Endothelial cell of umbilical vein (primary cell): ENCODE data around the gene TCIRG1. TPM values are rescaled to one million over a fixed set of nuclear protein-coding genes. Genes with fewer than 3 reads are reported as not detected.

ENCODE experiments used
- BruUV-seq: library from RNA; stranded (reverse); fragments of 400-500 nt; replicated peaks from 2 replicates; lab custom pipeline; 2021; lab: Mats Ljungman, UMichigan
- CTCF ChIA-PET: fragments of 300-600, 350-600 bp; sonication (Branson Sonifier 250); formaldehyde crosslinking; loops from one replicate; lab custom pipeline; 2021; ENCODE audit warnings: antibody characterized with exemption, inconsistent platforms; lab: Charles Lee
- POLR2A ChIA-PET: fragments of 300-600, 350-600 bp; sonication (Branson Sonifier 250); formaldehyde crosslinking; loops from one replicate; lab custom pipeline; 2021; ENCODE audit warnings: antibody characterized with exemption, inconsistent platforms; lab: Charles Lee
- DNase-seq: peaks from one replicate; pipeline ENCODE4 v3.0.0-alpha.2; 2011; ENCODE audit warnings: low read depth, low spot score
- FAIRE-seq: peaks from 2 replicates; lab custom pipeline; 2011; peaks lifted over from hg19 to GRCh38; lab: Jason Lieb, UNC
- H2AFZ ChIP-seq: 2 replicates; pipeline ENCODE4 v1.6.0; 2012; ENCODE audit warnings: low read depth, low read length, control low read depth, inconsistent platforms
- H3K27ac ChIP-seq: 2 replicates; pipeline ENCODE4 v1.5.1; 2011; ENCODE audit warnings: low read depth, mild to moderate bottlenecking, control low read depth, low read length, moderate library complexity; ENCODE audit not compliant: insufficient read depth
- H3K27me3 ChIP-seq, 2 experiments: 2 replicates each; pipeline versions ENCODE4 v1.6.0 to v1.6.1; 2011; ENCODE audit warnings: low read length in 2 of 2, mixed read lengths in 1 of 2; ENCODE audit not compliant: control insufficient read depth in 2 of 2, insufficient read depth in 2 of 2
- H3K36me3 ChIP-seq, 2 experiments: 2 replicates in 1 of 2; 3 replicates in 1 of 2; pipeline ENCODE4 v1.5.1; 2011; ENCODE audit warnings: low read length in 2 of 2, mild to moderate bottlenecking in 1 of 2, moderate library complexity in 1 of 2; ENCODE audit not compliant: control insufficient read depth in 2 of 2, insufficient read depth in 2 of 2; ENCODE audit errors: extremely low read depth in 1 of 2
- H3K4me1 ChIP-seq: 3 replicates; pipeline ENCODE4 v1.5.1; 2011; ENCODE audit warnings: mild to moderate bottlenecking, low read length; ENCODE audit not compliant: control insufficient read depth, insufficient read depth; ENCODE audit errors: extremely low read depth
- H3K4me2 ChIP-seq: 2 replicates; pipeline ENCODE4 v1.6.1; 2011; ENCODE audit warnings: low read length, control low read depth, mixed read lengths; ENCODE audit not compliant: insufficient read depth
- H3K4me3 ChIP-seq, 3 experiments: fragments of 200-600 bp in 1 of 3; sonication (generic), shearing (Covaris generic) in 1 of 3; replicated peaks in 1 of 3; 2 replicates each; pipeline ENCODE4 v1.5.1; 2011 to 2016; ENCODE audit warnings: control low read depth in 3 of 3, low read length in 3 of 3, mild to moderate bottlenecking in 2 of 3, inconsistent platforms in 1 of 3, low read depth in 1 of 3, moderate library complexity in 1 of 3; ENCODE audit not compliant: insufficient read depth in 1 of 3
- H3K79me2 ChIP-seq: 2 replicates; pipeline ENCODE4 v1.6.0; 2012; ENCODE audit warnings: low read length, inconsistent platforms; ENCODE audit not compliant: control insufficient read depth, insufficient read depth
- H3K9ac ChIP-seq: replicated peaks from 2 replicates; pipeline ENCODE3; 2011; ENCODE audit warnings: low read length, control low read depth; ENCODE audit not compliant: insufficient read depth; ENCODE audit errors: extremely low read depth
- H3K9me1 ChIP-seq: replicated peaks from 3 replicates; pipeline ENCODE4 v1.6.0; 2011; ENCODE audit warnings: mild to moderate bottlenecking, low read length; ENCODE audit not compliant: control insufficient read depth, insufficient read depth; ENCODE audit errors: extremely low read depth
- H3K9me3 ChIP-seq: replicated peaks from 2 replicates; pipeline ENCODE4 v1.5.1; 2012; ENCODE audit warnings: low read length, inconsistent platforms; ENCODE audit not compliant: control insufficient read depth, insufficient read depth
- H4K20me1 ChIP-seq: replicated peaks from 2 replicates; pipeline ENCODE3; 2011; ENCODE audit warnings: mild to moderate bottlenecking, low read length; ENCODE audit not compliant: control insufficient read depth, insufficient read depth; ENCODE audit errors: extremely low read depth
- CTCF ChIP-seq, 2 donors: IDR thresholded peaks; 1 replicate in 1 of 2; 2 replicates in 1 of 2; pipeline ENCODE4 v1.5.1; 2011; ENCODE audit warnings: low read length in 2 of 2, mild to moderate bottlenecking in 2 of 2, moderate library complexity in 2 of 2, control low read depth in 1 of 2, inconsistent platforms in 1 of 2, low read depth in 1 of 2; ENCODE audit not compliant: insufficient read depth in 1 of 2; ENCODE audit errors: extremely low read depth in 1 of 2
- EZH2 ChIP-seq: IDR thresholded peaks from 2 replicates; pipeline ENCODE4 v1.6.1; 2012; ENCODE audit warnings: borderline replicate concordance, low read depth, mild to moderate bottlenecking, moderate library complexity, low read length, inconsistent platforms; ENCODE audit not compliant: severe bottlenecking
- FOS ChIP-seq: IDR thresholded peaks from 2 replicates; pipeline ENCODE4 v1.6.1; 2011; ENCODE audit warnings: mild to moderate bottlenecking, low read length, moderate library complexity, borderline replicate concordance; ENCODE audit not compliant: insufficient read depth
- GATA2 ChIP-seq: IDR thresholded peaks from 2 replicates; pipeline ENCODE4 v1.7.0; 2011; ENCODE audit warnings: low read depth, mild to moderate bottlenecking, moderate library complexity, mixed read lengths, low read length; ENCODE audit not compliant: insufficient read length, insufficient read depth
- JUN ChIP-seq: IDR thresholded peaks from 2 replicates; pipeline ENCODE4 v1.6.1; 2011; ENCODE audit warnings: borderline replicate concordance, low read depth; ENCODE audit not compliant: insufficient read length, insufficient read depth
- POLR2AphosphoS5 ChIP-seq: IDR thresholded peaks from 2 replicates; pipeline ENCODE4 v1.6.1; 2012; ENCODE audit warnings: low read depth, mild to moderate bottlenecking, control low read depth, low read length, moderate library complexity; ENCODE audit not compliant: insufficient read depth
- dilution Hi-C: fragments of 300-500 bp; cut with MboI; formaldehyde crosslinking; loops from one replicate; pipeline ENCODE4 v1.15.0; 2019; ENCODE audit warnings: low sequenced_read_pairs; ENCODE audit not compliant: extremely low pct_ligation_motif_present
- intact Hi-C: fragments of 100-400 bp; cut with micrococcal nuclease; formaldehyde crosslinking; loops from one replicate; pipeline ENCODE4 v1.10.0; 2022
- polyA plus RNA-seq, 4 experiments: library from polyadenylated mRNA; depleted of rRNA in 3 of 4; stranded (reverse) in 3 of 4; unstranded in 1 of 4; fragments of >200 nt; gene quantifications; 2 replicates each; pipeline versions ENCODE4 v1.2.1 to v1.2.3, GENCODE V29; 2011 to 2012; ENCODE audit warnings: missing spikeins in 1 of 4
- total RNA-seq: library from RNA; stranded (reverse); gene quantifications from 2 replicates; pipeline ENCODE4 v1.2.3, GENCODE V29; 2021

Gene TCIRG1
- total and polyA plus RNA-seq, 2 donors (not counting 3 experiments of a cell fraction or from before 2014, with no cell fraction given) = 134 to 183 TPM

- BruUV-seq = no TSS peak
- DNase-seq (no peak), FAIRE-seq (no peak)
- dilution Hi-C loops (no loop called here), intact Hi-C loops (no loop called here)
- no peaks in the 10 kb centered on the region for H3K9me1 ChIP-seq
- no peaks in the 10 kb centered on the region for H3K27me3 ChIP-seq
- H3K9me3 ChIP-seq = no peaks in the 10 kb centered on the region
- H3K4me2 ChIP-seq = no peak overlapping the region
- H3K36me3 ChIP-seq = no peaks in the 10 kb centered on the region
- H3K4me3 ChIP-seq = no peak overlapping the region
- no peak overlapping the region for H3K9ac ChIP-seq
- CTCF ChIA-PET = interaction anchor here (2.6 kb wide), 1 partner anchor 197 kb away, joined by 12 read pairs; no protein-coding TSS in a partner anchor
- no peaks in the 10 kb centered on the region for H3K79me2 ChIP-seq
- H3K4me1 ChIP-seq = peaks cover 7% of the 10 kb centered on the region
- H2AFZ ChIP-seq = no peak overlapping the region
- POLR2A ChIA-PET = no interaction called here
- TF ChIP-seq POLR2AphosphoS5 = no peak
- no peak for TF ChIP-seq JUN
- no peak for TF ChIP-seq GATA2
- TF ChIP-seq CTCF (IDR thresholded peaks at IDR 0.05; ENCODE audit: extremely low read depth in 1 of 2, insufficient read depth in 1 of 2, low read depth in 1 of 2, low read length in 2 of 2) = no peak
- TF ChIP-seq FOS = no peak
- TF ChIP-seq EZH2 = no peak
- no peaks in the 10 kb centered on the region for H4K20me1 ChIP-seq
- H3K27ac ChIP-seq = no peak overlapping the region
Observed at GRCh38 chr11:68008381-68009337, 30.2 kb upstream of the TCIRG1 start.
